GM23338 (cell line): ENCODE measurements around the gene ULBP3. TPM values are rescaled to one million over a fixed set of nuclear protein-coding genes. Genes with fewer than 3 reads are reported as not detected.

ENCODE experiments used
- ATAC-seq: fragments of 200-7000 bp; cut with Tn5 transposase; 3 replicates; pipeline ENCODE4 v1.9.1; 2020
- DNase-seq: peaks from one replicate; pipeline ENCODE4 v3.0.0-alpha.2; 2015; ENCODE audit warnings: low spot score
- H2AFZ ChIP-seq: fragments of 200-600 bp; sonication (generic); 2 replicates; pipeline ENCODE4 v1.8.0; 2016; ENCODE audit warnings: antibody characterized with exemption, mild to moderate bottlenecking, moderate library complexity
- H3F3A ChIP-seq: fragments of 200-600 bp; sonication (generic); replicated peaks from 2 replicates; pipeline ENCODE4 v1.8.0; 2017; ENCODE audit warnings: antibody characterized with exemption, mixed run types, low read depth
- H3K27ac ChIP-seq: fragments of 200-600 bp; sonication (generic); 2 replicates; pipeline ENCODE4 v1.6.1; 2016; ENCODE audit warnings: low read depth
- H3K27me3 ChIP-seq: fragments of 200-600 bp; sonication (generic); 2 replicates; pipeline ENCODE4 v1.8.0; 2016; ENCODE audit warnings: mild to moderate bottlenecking, mixed run types, moderate library complexity; ENCODE audit not compliant: insufficient read depth
- H3K36me3 ChIP-seq: fragments of 200-600 bp; sonication (generic); 2 replicates; pipeline ENCODE4 v1.8.0; 2016; ENCODE audit warnings: mild to moderate bottlenecking; ENCODE audit not compliant: insufficient read depth
- H3K4me1 ChIP-seq: fragments of 200-600 bp; sonication (generic); 2 replicates; pipeline ENCODE4 v1.8.0; 2016; ENCODE audit warnings: mild to moderate bottlenecking, moderate library complexity; ENCODE audit not compliant: insufficient read depth
- H3K4me2 ChIP-seq: fragments of 200-600 bp; sonication (generic); 2 replicates; pipeline ENCODE4 v1.7.1; 2017; ENCODE audit warnings: mixed run types
- H3K4me3 ChIP-seq: fragments of 200-600 bp; sonication (generic); 2 replicates; pipeline ENCODE4 v1.6.1; 2016; ENCODE audit warnings: mixed run types
- H3K79me2 ChIP-seq: fragments of 200-600 bp; sonication (generic); replicated peaks from 2 replicates; pipeline ENCODE4 v1.8.0; 2017; ENCODE audit warnings: mild to moderate bottlenecking; ENCODE audit not compliant: insufficient read depth
- H3K9me2 ChIP-seq: fragments of 200-600 bp; sonication (generic); 2 replicates; pipeline ENCODE4 v1.8.0; 2017; ENCODE audit not compliant: insufficient read depth
- H4K20me1 ChIP-seq: fragments of 200-600 bp; sonication (generic); replicated peaks from 2 replicates; pipeline ENCODE4 v1.8.0; 2017; ENCODE audit warnings: mild to moderate bottlenecking; ENCODE audit not compliant: insufficient read depth
- H3K27ac Mint-ChIP-seq: 2 replicates; pipeline ENCODE4 v1.8.0; 2020; ENCODE audit warnings: inconsistent platforms, mild to moderate bottlenecking, moderate library complexity, mixed read lengths
- H3K27me3 Mint-ChIP-seq: 3 replicates; pipeline ENCODE4 v1.8.0; 2022; ENCODE audit warnings: low read depth, mild to moderate bottlenecking, moderate library complexity, mixed read lengths, inconsistent platforms; ENCODE audit not compliant: insufficient read depth, poor library complexity
- H3K36me3 Mint-ChIP-seq: 3 replicates; pipeline ENCODE4 v1.8.0; 2021; ENCODE audit warnings: low read depth, mild to moderate bottlenecking, inconsistent platforms, moderate library complexity, mixed read lengths
- H3K4me1 Mint-ChIP-seq: 3 replicates; pipeline ENCODE4 v1.8.0; 2020; ENCODE audit warnings: mild to moderate bottlenecking, inconsistent platforms, mixed read lengths
- H3K4me3 Mint-ChIP-seq: 3 replicates; pipeline ENCODE4 v1.8.0; 2021; ENCODE audit warnings: moderate library complexity, mild to moderate bottlenecking, inconsistent platforms, mixed read lengths
- H3K9me3 Mint-ChIP-seq: 3 replicates; pipeline ENCODE4 v1.8.0; 2020; ENCODE audit warnings: moderate library complexity, mild to moderate bottlenecking, inconsistent platforms, mixed read lengths
- CREB1 ChIP-seq: fragments of 250-450 bp; sonication (Bioruptor Pico); IDR thresholded peaks from 2 replicates; pipeline ENCODE4 v1.5.0; 2020; ENCODE audit warnings: low read depth, mild to moderate bottlenecking, moderate library complexity
- EZH2 ChIP-seq: fragments of 200-600 bp; sonication (generic); IDR thresholded peaks from one replicate; pipeline ENCODE4 v1.8.0; 2017; ENCODE audit warnings: antibody characterized with exemption, mild to moderate bottlenecking, low read depth; ENCODE audit not compliant: unreplicated experiment
- EZH2phosphoT487 ChIP-seq: fragments of 200-600 bp; sonication (generic); IDR thresholded peaks from one replicate; pipeline ENCODE4 v1.8.1; 2018; ENCODE audit warnings: antibody characterized with exemption; ENCODE audit not compliant: unreplicated experiment
- JUNB ChIP-seq: IDR thresholded peaks from one replicate; pipeline ENCODE4 v1.6.1; 2016; ENCODE audit warnings: antibody characterized with exemption; ENCODE audit not compliant: unreplicated experiment
- NANOG ChIP-seq: IDR thresholded peaks from 2 replicates; pipeline ENCODE4 v1.6.1; 2016; ENCODE audit warnings: antibody characterized with exemption, borderline replicate concordance
- POLR2AphosphoS5 ChIP-seq: IDR thresholded peaks from 2 replicates; pipeline ENCODE4 v1.6.1; 2016; ENCODE audit warnings: antibody characterized with exemption, low read depth
- STAT1 ChIP-seq: IDR thresholded peaks from one replicate; pipeline ENCODE4 v1.6.1; 2016; ENCODE audit warnings: antibody characterized with exemption; ENCODE audit not compliant: unreplicated experiment
- ZNF114 ChIP-seq: fragments of 250-450 bp; sonication (Bioruptor Pico); IDR thresholded peaks from 2 replicates; pipeline ENCODE4 v1.5.0; 2020; ENCODE audit warnings: mild to moderate bottlenecking, moderate library complexity
- ZNF331 ChIP-seq: fragments of 250-450 bp; sonication (Bioruptor Pico); IDR thresholded peaks from 2 replicates; pipeline ENCODE4 v1.5.0; 2020; ENCODE audit warnings: low read depth, mild to moderate bottlenecking, moderate library complexity
- polyA plus RNA-seq: library from polyadenylated mRNA; unstranded; fragments of >200 nt; fragmentation: Nextera tagmentation; extraction: Ambion mirVana; gene quantifications from 2 replicates; pipeline ENCODE4 v1.2.1, GENCODE V29; 2016
- total RNA-seq: library from RNA; depleted of rRNA; stranded (reverse); fragments of >200 nt; shearing (Covaris generic); gene quantifications from 2 replicates; pipeline ENCODE4 v1.2.3, GENCODE V29; 2014
- TF ChIP-seq, protein P1 (sequence below): fragments of 250-450 bp; sonication (Bioruptor Pico); IDR thresholded peaks from 2 replicates; pipeline ENCODE4 v1.5.0; 2020; ENCODE audit warnings: mild to moderate bottlenecking, moderate library complexity
- TF ChIP-seq, protein P2 (sequence below): IDR thresholded peaks from 2 replicates; pipeline ENCODE4 v1.6.1; 2016; ENCODE audit warnings: antibody characterized with exemption
- TF ChIP-seq, protein P3 (sequence below), 2 experiments: fragments of 200-600 bp in 1 of 2; sonication (generic) in 1 of 2; conservative IDR thresholded peaks; 2 replicates each; pipeline versions ENCODE4 v1.5.1 to v1.6.1; 2016 to 2017; ENCODE audit warnings: antibody characterized with exemption in 2 of 2, low read depth in 2 of 2, mild to moderate bottlenecking in 2 of 2, moderate library complexity in 1 of 2
- TF ChIP-seq, protein P4 (sequence below): IDR thresholded peaks from one replicate; pipeline ENCODE4 v1.6.1; 2018; ENCODE audit warnings: antibody characterized with exemption; ENCODE audit not compliant: unreplicated experiment

Gene ULBP3
- total and polyA plus RNA-seq, 2 experiments from 2014 or later: 0.60 to 4.2 TPM

DNA sequence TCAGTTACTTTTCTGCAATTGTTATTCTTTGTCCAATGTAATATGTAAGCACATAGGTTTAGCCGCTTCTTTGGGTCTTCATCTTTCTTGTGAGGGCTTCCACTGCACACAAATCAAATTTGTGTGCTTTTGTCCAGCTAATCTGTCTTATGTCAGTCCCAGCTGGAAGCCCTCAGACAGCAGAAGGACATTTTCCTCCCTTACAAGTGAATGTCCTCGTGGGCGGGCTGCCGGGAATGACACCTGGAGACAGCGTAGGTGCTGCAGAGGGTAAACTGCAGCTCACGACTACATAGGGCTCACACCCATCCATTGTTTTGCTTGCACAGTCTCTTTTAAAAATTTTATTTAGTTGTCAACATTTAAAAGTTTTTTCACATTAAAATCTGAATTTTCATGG, 49.3 kb upstream of the ULBP3 start:
- no peaks in the 10 kb centered on the region for H4K20me1 ChIP-seq
- DNase-seq (no peak), ATAC-seq (peak; percentile 31; the same call in 2 of the 3 replicates)
- no peak overlapping the region for H3K4me3 Mint-ChIP-seq
- no peak overlapping the region for H3K27ac Mint-ChIP-seq
- H3K4me3 ChIP-seq: no peak overlapping the region
- H3K36me3 ChIP-seq: no peaks in the 10 kb centered on the region
- H3K9me2 ChIP-seq: no peaks in the 10 kb centered on the region
- TF ChIP-seq JUNB (no peak), CREB1 (CRISPR knock-in tag) (no peak), ZNF114 (no peak), EZH2phosphoT487 (no peak), STAT1 (no peak), NANOG (no peak), POLR2AphosphoS5 (no peak), EZH2 (no peak), ZNF331 (CRISPR knock-in tag) (no peak)
- TF ChIP-seq, protein P1, sequence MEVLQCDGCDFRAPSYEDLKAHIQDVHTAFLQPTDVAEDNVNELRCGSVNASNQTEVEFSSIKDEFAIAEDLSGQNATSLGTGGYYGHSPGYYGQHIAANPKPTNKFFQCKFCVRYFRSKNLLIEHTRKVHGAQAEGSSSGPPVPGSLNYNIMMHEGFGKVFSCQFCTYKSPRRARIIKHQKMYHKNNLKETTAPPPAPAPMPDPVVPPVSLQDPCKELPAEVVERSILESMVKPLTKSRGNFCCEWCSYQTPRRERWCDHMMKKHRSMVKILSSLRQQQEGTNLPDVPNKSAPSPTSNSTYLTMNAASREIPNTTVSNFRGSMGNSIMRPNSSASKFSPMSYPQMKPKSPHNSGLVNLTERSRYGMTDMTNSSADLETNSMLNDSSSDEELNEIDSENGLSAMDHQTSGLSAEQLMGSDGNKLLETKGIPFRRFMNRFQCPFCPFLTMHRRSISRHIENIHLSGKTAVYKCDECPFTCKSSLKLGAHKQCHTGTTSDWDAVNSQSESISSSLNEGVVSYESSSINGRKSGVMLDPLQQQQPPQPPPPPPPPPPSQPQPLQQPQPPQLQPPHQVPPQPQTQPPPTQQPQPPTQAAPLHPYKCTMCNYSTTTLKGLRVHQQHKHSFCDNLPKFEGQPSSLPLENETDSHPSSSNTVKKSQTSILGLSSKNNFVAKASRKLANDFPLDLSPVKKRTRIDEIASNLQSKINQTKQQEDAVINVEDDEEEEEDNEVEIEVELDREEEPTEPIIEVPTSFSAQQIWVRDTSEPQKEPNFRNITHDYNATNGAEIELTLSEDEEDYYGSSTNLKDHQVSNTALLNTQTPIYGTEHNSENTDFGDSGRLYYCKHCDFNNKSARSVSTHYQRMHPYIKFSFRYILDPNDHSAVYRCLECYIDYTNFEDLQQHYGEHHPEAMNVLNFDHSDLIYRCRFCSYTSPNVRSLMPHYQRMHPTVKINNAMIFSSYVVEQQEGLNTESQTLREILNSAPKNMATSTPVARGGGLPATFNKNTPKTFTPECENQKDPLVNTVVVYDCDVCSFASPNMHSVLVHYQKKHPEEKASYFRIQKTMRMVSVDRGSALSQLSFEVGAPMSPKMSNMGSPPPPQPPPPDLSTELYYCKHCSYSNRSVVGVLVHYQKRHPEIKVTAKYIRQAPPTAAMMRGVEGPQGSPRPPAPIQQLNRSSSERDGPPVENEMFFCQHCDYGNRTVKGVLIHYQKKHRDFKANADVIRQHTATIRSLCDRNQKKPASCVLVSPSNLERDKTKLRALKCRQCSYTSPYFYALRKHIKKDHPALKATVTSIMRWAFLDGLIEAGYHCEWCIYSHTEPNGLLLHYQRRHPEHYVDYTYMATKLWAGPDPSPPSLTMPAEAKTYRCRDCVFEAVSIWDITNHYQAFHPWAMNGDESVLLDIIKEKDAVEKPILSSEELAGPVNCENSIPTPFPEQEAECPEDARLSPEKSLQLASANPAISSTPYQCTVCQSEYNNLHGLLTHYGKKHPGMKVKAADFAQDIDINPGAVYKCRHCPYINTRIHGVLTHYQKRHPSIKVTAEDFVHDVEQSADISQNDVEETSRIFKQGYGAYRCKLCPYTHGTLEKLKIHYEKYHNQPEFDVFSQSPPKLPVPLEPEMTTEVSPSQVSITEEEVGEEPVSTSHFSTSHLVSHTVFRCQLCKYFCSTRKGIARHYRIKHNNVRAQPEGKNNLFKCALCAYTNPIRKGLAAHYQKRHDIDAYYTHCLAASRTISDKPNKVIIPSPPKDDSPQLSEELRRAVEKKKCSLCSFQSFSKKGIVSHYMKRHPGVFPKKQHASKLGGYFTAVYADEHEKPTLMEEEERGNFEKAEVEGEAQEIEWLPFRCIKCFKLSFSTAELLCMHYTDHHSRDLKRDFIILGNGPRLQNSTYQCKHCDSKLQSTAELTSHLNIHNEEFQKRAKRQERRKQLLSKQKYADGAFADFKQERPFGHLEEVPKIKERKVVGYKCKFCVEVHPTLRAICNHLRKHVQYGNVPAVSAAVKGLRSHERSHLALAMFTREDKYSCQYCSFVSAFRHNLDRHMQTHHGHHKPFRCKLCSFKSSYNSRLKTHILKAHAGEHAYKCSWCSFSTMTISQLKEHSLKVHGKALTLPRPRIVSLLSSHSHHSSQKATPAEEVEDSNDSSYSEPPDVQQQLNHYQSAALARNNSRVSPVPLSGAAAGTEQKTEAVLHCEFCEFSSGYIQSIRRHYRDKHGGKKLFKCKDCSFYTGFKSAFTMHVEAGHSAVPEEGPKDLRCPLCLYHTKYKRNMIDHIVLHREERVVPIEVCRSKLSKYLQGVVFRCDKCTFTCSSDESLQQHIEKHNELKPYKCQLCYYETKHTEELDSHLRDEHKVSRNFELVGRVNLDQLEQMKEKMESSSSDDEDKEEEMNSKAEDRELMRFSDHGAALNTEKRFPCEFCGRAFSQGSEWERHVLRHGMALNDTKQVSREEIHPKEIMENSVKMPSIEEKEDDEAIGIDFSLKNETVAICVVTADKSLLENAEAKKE (CRISPR knock-in tag): no peak
- TF ChIP-seq, protein P2, sequence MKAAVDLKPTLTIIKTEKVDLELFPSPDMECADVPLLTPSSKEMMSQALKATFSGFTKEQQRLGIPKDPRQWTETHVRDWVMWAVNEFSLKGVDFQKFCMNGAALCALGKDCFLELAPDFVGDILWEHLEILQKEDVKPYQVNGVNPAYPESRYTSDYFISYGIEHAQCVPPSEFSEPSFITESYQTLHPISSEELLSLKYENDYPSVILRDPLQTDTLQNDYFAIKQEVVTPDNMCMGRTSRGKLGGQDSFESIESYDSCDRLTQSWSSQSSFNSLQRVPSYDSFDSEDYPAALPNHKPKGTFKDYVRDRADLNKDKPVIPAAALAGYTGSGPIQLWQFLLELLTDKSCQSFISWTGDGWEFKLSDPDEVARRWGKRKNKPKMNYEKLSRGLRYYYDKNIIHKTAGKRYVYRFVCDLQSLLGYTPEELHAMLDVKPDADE: no peak
- TF ChIP-seq, protein P3, sequence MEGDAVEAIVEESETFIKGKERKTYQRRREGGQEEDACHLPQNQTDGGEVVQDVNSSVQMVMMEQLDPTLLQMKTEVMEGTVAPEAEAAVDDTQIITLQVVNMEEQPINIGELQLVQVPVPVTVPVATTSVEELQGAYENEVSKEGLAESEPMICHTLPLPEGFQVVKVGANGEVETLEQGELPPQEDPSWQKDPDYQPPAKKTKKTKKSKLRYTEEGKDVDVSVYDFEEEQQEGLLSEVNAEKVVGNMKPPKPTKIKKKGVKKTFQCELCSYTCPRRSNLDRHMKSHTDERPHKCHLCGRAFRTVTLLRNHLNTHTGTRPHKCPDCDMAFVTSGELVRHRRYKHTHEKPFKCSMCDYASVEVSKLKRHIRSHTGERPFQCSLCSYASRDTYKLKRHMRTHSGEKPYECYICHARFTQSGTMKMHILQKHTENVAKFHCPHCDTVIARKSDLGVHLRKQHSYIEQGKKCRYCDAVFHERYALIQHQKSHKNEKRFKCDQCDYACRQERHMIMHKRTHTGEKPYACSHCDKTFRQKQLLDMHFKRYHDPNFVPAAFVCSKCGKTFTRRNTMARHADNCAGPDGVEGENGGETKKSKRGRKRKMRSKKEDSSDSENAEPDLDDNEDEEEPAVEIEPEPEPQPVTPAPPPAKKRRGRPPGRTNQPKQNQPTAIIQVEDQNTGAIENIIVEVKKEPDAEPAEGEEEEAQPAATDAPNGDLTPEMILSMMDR (conservative IDR thresholded peaks at IDR 0.05; ENCODE audit: low read depth in 2 of 2): no peak
- TF ChIP-seq, protein P4, sequence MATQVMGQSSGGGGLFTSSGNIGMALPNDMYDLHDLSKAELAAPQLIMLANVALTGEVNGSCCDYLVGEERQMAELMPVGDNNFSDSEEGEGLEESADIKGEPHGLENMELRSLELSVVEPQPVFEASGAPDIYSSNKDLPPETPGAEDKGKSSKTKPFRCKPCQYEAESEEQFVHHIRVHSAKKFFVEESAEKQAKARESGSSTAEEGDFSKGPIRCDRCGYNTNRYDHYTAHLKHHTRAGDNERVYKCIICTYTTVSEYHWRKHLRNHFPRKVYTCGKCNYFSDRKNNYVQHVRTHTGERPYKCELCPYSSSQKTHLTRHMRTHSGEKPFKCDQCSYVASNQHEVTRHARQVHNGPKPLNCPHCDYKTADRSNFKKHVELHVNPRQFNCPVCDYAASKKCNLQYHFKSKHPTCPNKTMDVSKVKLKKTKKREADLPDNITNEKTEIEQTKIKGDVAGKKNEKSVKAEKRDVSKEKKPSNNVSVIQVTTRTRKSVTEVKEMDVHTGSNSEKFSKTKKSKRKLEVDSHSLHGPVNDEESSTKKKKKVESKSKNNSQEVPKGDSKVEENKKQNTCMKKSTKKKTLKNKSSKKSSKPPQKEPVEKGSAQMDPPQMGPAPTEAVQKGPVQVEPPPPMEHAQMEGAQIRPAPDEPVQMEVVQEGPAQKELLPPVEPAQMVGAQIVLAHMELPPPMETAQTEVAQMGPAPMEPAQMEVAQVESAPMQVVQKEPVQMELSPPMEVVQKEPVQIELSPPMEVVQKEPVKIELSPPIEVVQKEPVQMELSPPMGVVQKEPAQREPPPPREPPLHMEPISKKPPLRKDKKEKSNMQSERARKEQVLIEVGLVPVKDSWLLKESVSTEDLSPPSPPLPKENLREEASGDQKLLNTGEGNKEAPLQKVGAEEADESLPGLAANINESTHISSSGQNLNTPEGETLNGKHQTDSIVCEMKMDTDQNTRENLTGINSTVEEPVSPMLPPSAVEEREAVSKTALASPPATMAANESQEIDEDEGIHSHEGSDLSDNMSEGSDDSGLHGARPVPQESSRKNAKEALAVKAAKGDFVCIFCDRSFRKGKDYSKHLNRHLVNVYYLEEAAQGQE: no peak
- H3K27me3 Mint-ChIP-seq: peaks cover 4% of the 10 kb centered on the region
- no peak overlapping the region for H3K4me2 ChIP-seq
- no peaks in the 10 kb centered on the region for H3K4me1 ChIP-seq
- H3K79me2 ChIP-seq: no peaks in the 10 kb centered on the region
- H3K27ac ChIP-seq: no peak overlapping the region
- no peak overlapping the region for H2AFZ ChIP-seq
- no peaks in the 10 kb centered on the region for H3K36me3 Mint-ChIP-seq
- H3K27me3 ChIP-seq: no peaks in the 10 kb centered on the region
- H3K9me3 Mint-ChIP-seq: peaks cover 5% of the 10 kb centered on the region; the same call in 1 of the 3 replicates
- peaks cover 9% of the 10 kb centered on the region; the same call in 2 of the 3 replicates for H3K4me1 Mint-ChIP-seq
- no peaks in the 10 kb centered on the region for H3F3A ChIP-seq
